Suprapubic skin (tissue), 4 donors: Measurements from ENCODE around the gene CST3. TPM values are rescaled to one million over a fixed set of nuclear protein-coding genes. Genes with fewer than 3 reads are reported as not detected.

Experiments
- DNase-seq, 2 donors: peaks; one replicate each; pipeline ENCODE4 v3.0.0-alpha.2; 2019; ENCODE audit warnings: low spot score in 2 of 2
- H3K27ac ChIP-seq: fragments of 200-600 bp; sonication (generic); one replicate; pipeline ENCODE4 v1.5.1; 2019
- H3K27me3 ChIP-seq: fragments of 200-600 bp; sonication (generic); one replicate; pipeline ENCODE4 v1.5.1; 2019
- H3K36me3 ChIP-seq: fragments of 200-600 bp; sonication (generic); one replicate; pipeline ENCODE4 v1.5.1; 2019
- H3K4me1 ChIP-seq: fragments of 200-600 bp; sonication (generic); one replicate; pipeline ENCODE4 v1.5.1; 2019
- H3K4me3 ChIP-seq: fragments of 200-600 bp; sonication (generic); one replicate; pipeline ENCODE4 v1.5.1; 2019; ENCODE audit warnings: mild to moderate bottlenecking
- H3K9me3 ChIP-seq: fragments of 200-600 bp; sonication (generic); one replicate; pipeline ENCODE4 v1.5.1; 2019
- CTCF ChIP-seq, 2 donors: fragments of 200-600 bp in 1 of 2; fragments of 450-650 bp in 1 of 2; sonication (generic) in 1 of 2; IDR thresholded peaks; one replicate each; pipeline ENCODE4 v1.5.1; 2016 to 2019; ENCODE audit warnings: antibody characterized with exemption in 2 of 2, mild to moderate bottlenecking in 1 of 2, moderate library complexity in 1 of 2
- EP300 ChIP-seq: sonication (generic); formaldehyde crosslinking; IDR thresholded peaks from one replicate; pipeline ENCODE4 v1.6.1; 2017; ENCODE audit warnings: antibody characterized with exemption
- POLR2A ChIP-seq, 2 donors: fragments of 450-650 bp; IDR thresholded peaks; one replicate each; pipeline ENCODE4 v1.6.1; 2017; ENCODE audit warnings: antibody characterized with exemption in 2 of 2, mild to moderate bottlenecking in 2 of 2, moderate library complexity in 2 of 2
- POLR2AphosphoS5 ChIP-seq, 3 donors: sonication (generic); formaldehyde crosslinking; IDR thresholded peaks; one replicate each; pipeline ENCODE4 v1.6.1; 2017; ENCODE audit warnings: antibody characterized with exemption in 3 of 3
- WGBS: methylation state at CpG from one replicate; pipeline ENCODE4 v1.1.5; 2018; 5-methylcytosine and 5-hydroxymethylcytosine counted together
- total RNA-seq, 4 donors: library from RNA; depleted of rRNA; stranded (reverse); fragments of >200 nt; gene quantifications; one replicate each; pipeline ENCODE4 v1.1.0, GENCODE V29; 2016

The CST3 gene
- total RNA-seq, 4 donors from 2014 or later, result 258 to 476 (median 386) TPM

- 58% methylated on average over 2 of the region's 5 CpGs for WGBS
- Histone ChIP-seq H3K27me3 (peaks cover 8% of the 10 kb centered on the region), H3K27ac (no peak overlapping the region), H3K9me3 (no peaks in the 10 kb centered on the region), H3K36me3 (no peaks in the 10 kb centered on the region), H3K4me3 (no peak overlapping the region), H3K4me1 (peaks cover 8% of the 10 kb centered on the region)
- TF ChIP-seq CTCF (IDR thresholded peaks at IDR 0.05) (no peak), POLR2AphosphoS5 (IDR thresholded peaks at IDR 0.05) (no peak), EP300 (no peak), POLR2A (IDR thresholded peaks at IDR 0.05) (no peak)
- no peak for DNase-seq
Observed at GRCh38 chr20:23585449-23585807, 52.3 kb downstream of the CST3 start.

- DNase-seq, result no peak
- Histone ChIP-seq H3K27me3 (peaks cover 8% of the 10 kb centered on the region), H3K36me3 (no peaks in the 10 kb centered on the region), H3K27ac (no peak overlapping the region), H3K9me3 (no peaks in the 10 kb centered on the region), H3K4me3 (no peak overlapping the region), H3K4me1 (peaks cover 8% of the 10 kb centered on the region)
- TF ChIP-seq EP300 (no peak), POLR2AphosphoS5 (IDR thresholded peaks at IDR 0.05) (no peak), POLR2A (IDR thresholded peaks at IDR 0.05) (no peak), CTCF (IDR thresholded peaks at IDR 0.05) (no peak)
- 70% methylated on average over 5 of the region's 5 CpGs for WGBS
Observed at GRCh38 chr20:23584434-23585199, 53.1 kb downstream of the CST3 start.

Other genes starting within 250 kb of the CST3 start
- 10 to 100 TPM in 1 of 4 donors, 1 to 10 TPM in 3; 6.6 to 21.6 (median 8.9) TPM for gene NAPB, start 216.5 kb downstream of the CST3 start, total RNA-seq
- not detected for gene CSTL1, start 198.3 kb downstream of the CST3 start, total RNA-seq
- gene CST11, start 185.1 kb downstream of the CST3 start, total RNA-seq, result not detected
- not detected for gene CST8, start 146.8 kb downstream of the CST3 start, total RNA-seq
- gene CST9L, start 69.5 kb downstream of the CST3 start, total RNA-seq, result not detected
- gene CST9, start 32.0 kb downstream of the CST3 start, total RNA-seq, result not detected
- not detected for gene CST4, start 51.1 kb upstream of the CST3 start, total RNA-seq
- gene CST1, start 113.0 kb upstream of the CST3 start, total RNA-seq, result 10 to 100 TPM in 1 of 4 donors, not detected in 3; 11.2 TPM
- gene CST2, start 188.8 kb upstream of the CST3 start, total RNA-seq, result 1 to 10 TPM in 2 of 4 donors, not detected in 2; 1.1 to 2.2 TPM
- gene CST5, start 241.8 kb upstream of the CST3 start, total RNA-seq, result not detected